Caco-2 (cell line): ENCODE results near the gene PHACTR1. TPM values are rescaled to one million over a fixed set of nuclear protein-coding genes. Genes with fewer than 3 reads are reported as not detected.
A peak's percentile ranks its signal among the peaks of the same experiment; 100 is the strongest.

ENCODE experiments used
- BruUV-seq: library from RNA; stranded (reverse); fragments of 400-500 nt; replicated peaks from 2 replicates; lab custom pipeline; 2021; lab: Mats Ljungman, UMichigan
- CTCF ChIA-PET: fragments of 300-600 bp; sonication (Branson Sonifier 250); formaldehyde crosslinking; loops from one replicate; lab custom pipeline; 2022; ENCODE audit warnings: antibody characterized with exemption; lab: Charles Lee
- POLR2A ChIA-PET: fragments of 300-600 bp; sonication (Branson Sonifier 250); formaldehyde crosslinking; loops from one replicate; lab custom pipeline; 2022; ENCODE audit warnings: antibody characterized with exemption; lab: Charles Lee
- DNase-seq, 2 experiments: peaks; one replicate each; pipeline versions ENCODE4 v3.0.0 to v3.0.0-alpha.2; 2020 to 2022
- H3K27me3 ChIP-seq: replicated peaks from 2 replicates; pipeline ENCODE4 v1.6.0; 2011; ENCODE audit warnings: low read length; ENCODE audit not compliant: control insufficient read depth, insufficient read depth
- H3K36me3 ChIP-seq: 2 replicates; pipeline ENCODE4 v1.5.1; 2011; ENCODE audit warnings: low read length; ENCODE audit not compliant: control insufficient read depth, insufficient read depth
- H3K4me1 ChIP-seq: fragments of 250-450 bp; sonication (Bioruptor Pico); 2 replicates; pipeline ENCODE4 v1.5.1; 2020; ENCODE audit warnings: mild to moderate bottlenecking
- H3K4me3 ChIP-seq: 2 replicates; pipeline ENCODE4 v1.5.1; 2011; ENCODE audit warnings: low read depth, mild to moderate bottlenecking, control low read depth, low read length
- H3K9me3 ChIP-seq: fragments of 250-450 bp; sonication (Bioruptor Pico); 2 replicates; pipeline ENCODE4 v1.5.1; 2020; ENCODE audit warnings: mild to moderate bottlenecking, moderate library complexity
- H3K27ac Mint-ChIP-seq: one replicate; pipeline ENCODE4 v1.8.0; 2022; ENCODE audit warnings: mixed read lengths; ENCODE audit not compliant: unreplicated experiment
- H3K27me3 Mint-ChIP-seq: one replicate; pipeline ENCODE4 v1.8.0; 2022; ENCODE audit warnings: mixed read lengths; ENCODE audit not compliant: insufficient read depth, unreplicated experiment
- H3K36me3 Mint-ChIP-seq: one replicate; pipeline ENCODE4 v1.8.0; 2022; ENCODE audit warnings: mild to moderate bottlenecking, mixed read lengths; ENCODE audit not compliant: insufficient read depth, unreplicated experiment
- H3K4me1 Mint-ChIP-seq: one replicate; pipeline ENCODE4 v1.8.0; 2022; ENCODE audit warnings: low read depth, mixed read lengths; ENCODE audit not compliant: unreplicated experiment
- H3K4me3 Mint-ChIP-seq: one replicate; pipeline ENCODE4 v1.8.0; 2022; ENCODE audit warnings: mild to moderate bottlenecking, moderate library complexity, mixed read lengths; ENCODE audit not compliant: unreplicated experiment
- H3K9me3 Mint-ChIP-seq: one replicate; pipeline ENCODE4 v1.8.0; 2022; ENCODE audit warnings: mixed read lengths; ENCODE audit not compliant: unreplicated experiment
- intact Hi-C: fragments of 100-400 bp; cut with micrococcal nuclease; formaldehyde crosslinking; loops from one replicate; pipeline ENCODE4 v1.10.0; 2022; ENCODE audit not compliant: unreplicated experiment
- total RNA-seq: library from RNA; stranded (reverse); gene quantifications from 2 replicates; pipeline ENCODE4 v1.2.3, GENCODE V29; 2022
- TF ChIP-seq, protein P1 (sequence below), 2 experiments: fragments of 200-600 bp in 1 of 2; IDR thresholded peaks; 1 replicate in 1 of 2; 2 replicates in 1 of 2; pipeline versions ENCODE4 v1.5.1 to v1.8.0; 2011 to 2022; ENCODE audit warnings: antibody characterized with exemption in 1 of 2, control low read depth in 1 of 2, inconsistent platforms in 1 of 2, low read depth in 1 of 2, low read length in 1 of 2, mild to moderate bottlenecking in 1 of 2, moderate library complexity in 1 of 2; ENCODE audit not compliant: insufficient read depth in 1 of 2, severe bottlenecking in 1 of 2, unreplicated experiment in 1 of 2

The PHACTR1 gene
- total RNA-seq, 1 experiment from 2014 or later, result 0.41 TPM

DNA sequence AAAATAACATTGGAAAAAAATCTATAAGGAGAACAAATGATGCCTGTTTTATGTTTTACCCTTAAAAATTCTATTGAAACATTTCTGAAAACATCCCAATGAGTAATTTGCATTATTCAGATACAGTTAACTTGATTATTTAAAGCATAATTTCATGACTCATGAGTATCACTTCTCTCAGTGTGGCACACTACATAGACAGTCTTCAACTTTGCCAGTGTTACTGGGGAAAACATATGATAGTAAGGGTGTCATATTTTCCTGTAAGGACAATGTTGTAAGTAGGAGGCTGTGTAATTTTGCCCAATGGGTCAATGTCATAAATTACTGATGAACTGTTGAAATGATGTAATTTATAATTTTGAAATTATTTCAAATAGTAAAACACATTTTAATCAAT lies 125.5 kb downstream of the PHACTR1 start:
- Histone ChIP-seq H3K27me3 (no peaks in the 10 kb centered on the region), H3K4me1 (no peaks in the 10 kb centered on the region), H3K9me3 (no peaks in the 10 kb centered on the region), H3K4me3 (no peak overlapping the region), H3K36me3 (no peaks in the 10 kb centered on the region)
- peaks cover 2% of the 10 kb centered on the region for H3K9me3 Mint-ChIP-seq
- DNase-seq, result no peak
- BruUV-seq, result no TSS peak
- no peaks in the 10 kb centered on the region for H3K36me3 Mint-ChIP-seq
- H3K27ac Mint-ChIP-seq, result no peak overlapping the region
- intact Hi-C loops, result no loop called here
- TF ChIP-seq, protein P1, sequence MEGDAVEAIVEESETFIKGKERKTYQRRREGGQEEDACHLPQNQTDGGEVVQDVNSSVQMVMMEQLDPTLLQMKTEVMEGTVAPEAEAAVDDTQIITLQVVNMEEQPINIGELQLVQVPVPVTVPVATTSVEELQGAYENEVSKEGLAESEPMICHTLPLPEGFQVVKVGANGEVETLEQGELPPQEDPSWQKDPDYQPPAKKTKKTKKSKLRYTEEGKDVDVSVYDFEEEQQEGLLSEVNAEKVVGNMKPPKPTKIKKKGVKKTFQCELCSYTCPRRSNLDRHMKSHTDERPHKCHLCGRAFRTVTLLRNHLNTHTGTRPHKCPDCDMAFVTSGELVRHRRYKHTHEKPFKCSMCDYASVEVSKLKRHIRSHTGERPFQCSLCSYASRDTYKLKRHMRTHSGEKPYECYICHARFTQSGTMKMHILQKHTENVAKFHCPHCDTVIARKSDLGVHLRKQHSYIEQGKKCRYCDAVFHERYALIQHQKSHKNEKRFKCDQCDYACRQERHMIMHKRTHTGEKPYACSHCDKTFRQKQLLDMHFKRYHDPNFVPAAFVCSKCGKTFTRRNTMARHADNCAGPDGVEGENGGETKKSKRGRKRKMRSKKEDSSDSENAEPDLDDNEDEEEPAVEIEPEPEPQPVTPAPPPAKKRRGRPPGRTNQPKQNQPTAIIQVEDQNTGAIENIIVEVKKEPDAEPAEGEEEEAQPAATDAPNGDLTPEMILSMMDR (IDR thresholded peaks at IDR 0.05; ENCODE audit: insufficient read depth in 1 of 2, low read depth in 1 of 2, low read length in 1 of 2, severe bottlenecking in 1 of 2, unreplicated experiment in 1 of 2), result no peak
- no peak overlapping the region for H3K4me3 Mint-ChIP-seq
- H3K4me1 Mint-ChIP-seq, result no peaks in the 10 kb centered on the region
- ChIA-PET CTCF (no interaction called here), POLR2A (no interaction called here)
- H3K27me3 Mint-ChIP-seq, result peaks cover 3% of the 10 kb centered on the region

- POLR2A ChIA-PET, result no interaction called here
- H3K4me1 Mint-ChIP-seq, result no peaks in the 10 kb centered on the region
- Histone ChIP-seq H3K27me3 (no peaks in the 10 kb centered on the region), H3K4me1 (no peaks in the 10 kb centered on the region), H3K9me3 (no peaks in the 10 kb centered on the region), H3K36me3 (no peaks in the 10 kb centered on the region), H3K4me3 (no peak overlapping the region)
- H3K27ac Mint-ChIP-seq, result no peak overlapping the region
- intact Hi-C loops, result no loop called here
- H3K4me3 Mint-ChIP-seq, result no peak overlapping the region
- H3K9me3 Mint-ChIP-seq, result no peaks in the 10 kb centered on the region
- no peak for DNase-seq
- H3K27me3 Mint-ChIP-seq, result peaks cover 3% of the 10 kb centered on the region
- no TSS peak for BruUV-seq
- TF ChIP-seq, protein P1 (IDR thresholded peaks at IDR 0.05; ENCODE audit: insufficient read depth in 1 of 2, low read depth in 1 of 2, low read length in 1 of 2, severe bottlenecking in 1 of 2, unreplicated experiment in 1 of 2), result no peak
- H3K36me3 Mint-ChIP-seq, result no peaks in the 10 kb centered on the region
- CTCF ChIA-PET, result interaction anchor here (0.6 to 1.6 kb wide), 2 partner anchors 205 to 1176 kb away, joined by 4 to 11 read pairs; no protein-coding TSS in a partner anchor
Observed at GRCh38 chr6:12842658-12843057, 126.1 kb downstream of the PHACTR1 start.

GRCh38 chr6:12844284-12845223 lies 128.0 kb downstream of the PHACTR1 start:
- Histone ChIP-seq H3K36me3 (no peaks in the 10 kb centered on the region), H3K4me3 (no peak overlapping the region), H3K9me3 (no peaks in the 10 kb centered on the region), H3K27me3 (no peaks in the 10 kb centered on the region; the same call in 1 of the 2 replicates), H3K4me1 (no peaks in the 10 kb centered on the region)
- H3K4me1 Mint-ChIP-seq, result no peaks in the 10 kb centered on the region
- H3K9me3 Mint-ChIP-seq, result no peaks in the 10 kb centered on the region
- H3K36me3 Mint-ChIP-seq, result no peaks in the 10 kb centered on the region
- ChIA-PET POLR2A (no interaction called here), CTCF (interaction anchor here (0.6 to 1.6 kb wide), 2 partner anchors 206 to 217 kb away, joined by 3 to 4 read pairs; no protein-coding TSS in a partner anchor)
- no TSS peak for BruUV-seq
- no peak overlapping the region for H3K4me3 Mint-ChIP-seq
- DNase-seq, result peak in 1 of 2 experiments; percentile 11
- no peak overlapping the region for H3K27ac Mint-ChIP-seq
- peaks cover 14% of the 10 kb centered on the region for H3K27me3 Mint-ChIP-seq
- intact Hi-C loops, result loop anchor here (1.0 kb wide), 1 partner anchor 206 kb away; no protein-coding TSS in a partner anchor
- TF ChIP-seq, protein P1 (IDR thresholded peaks at IDR 0.05; ENCODE audit: insufficient read depth in 1 of 2, low read depth in 1 of 2, low read length in 1 of 2, severe bottlenecking in 1 of 2, unreplicated experiment in 1 of 2), result peak; percentile 58 to 68
